Midbrain (tissue), 1 donor: ENCODE data around the gene RBFOX2.
"Not testable (repeated sequence)": the region's sequence is repeated elsewhere in the genome, so short reads cannot be mapped to it uniquely, and the experiment has no call there.

Experiments used
- DNase-seq: peaks from one replicate; lab custom pipeline; 2025; lab: John Stamatoyannopoulos, UW

Gene RBFOX2

GRCh38 chr22:36042240-36042639 lies 13.6 kb upstream of the RBFOX2 start:
- no peak for DNase-seq

- no peak for DNase-seq
Observed at GRCh38 chr22:36039125-36039524, 10.5 kb upstream of the RBFOX2 start.

GRCh38 chr22:36037102-36037758 lies 8.6 kb upstream of the RBFOX2 start:
- DNase-seq: no peak

GRCh38 chr22:36036167-36036624 lies 7.6 kb upstream of the RBFOX2 start:
- DNase-seq: no peak

- no peak for DNase-seq
Observed at GRCh38 chr22:36032611-36033010, 4.0 kb upstream of the RBFOX2 start.

- DNase-seq: no peak
Observed at GRCh38 chr22:36029406-36029755, 757 bp upstream of the RBFOX2 start.

- DNase-seq: peak; percentile 50
Observed at GRCh38 chr22:36027935-36028645, 534 bp downstream of the RBFOX2 start.

GRCh38 chr22:36027579-36027934 lies 1.1 kb downstream of the RBFOX2 start:
- DNase-seq: peak; percentile 33

- peak; percentile 9 for DNase-seq
Observed at GRCh38 chr22:36026741-36027140, 1.9 kb downstream of the RBFOX2 start.

- no peak for DNase-seq
Observed at GRCh38 chr22:36022697-36023096, 5.9 kb downstream of the RBFOX2 start.

- no peak for DNase-seq
Observed at GRCh38 chr22:36022162-36022561, 6.5 kb downstream of the RBFOX2 start.

- no peak for DNase-seq
Observed at GRCh38 chr22:36021606-36022153, 6.9 kb downstream of the RBFOX2 start.

GRCh38 chr22:36020865-36021264 lies 7.8 kb downstream of the RBFOX2 start:
- DNase-seq: not testable (repeated sequence)

GRCh38 chr22:36017651-36018091 lies 11.0 kb downstream of the RBFOX2 start:
- no peak for DNase-seq

- DNase-seq: no peak
Observed at GRCh38 chr22:36016684-36017083, 11.9 kb downstream of the RBFOX2 start.

GRCh38 chr22:36015811-36016529 lies 12.7 kb downstream of the RBFOX2 start:
- DNase-seq: no peak

- no peak for DNase-seq
Observed at GRCh38 chr22:36015155-36015810, 13.3 kb downstream of the RBFOX2 start.

GRCh38 chr22:36014546-36015074 lies 14.0 kb downstream of the RBFOX2 start:
- DNase-seq: no peak

- no peak for DNase-seq
Observed at GRCh38 chr22:36012332-36012731, 16.3 kb downstream of the RBFOX2 start.

GRCh38 chr22:36010882-36011281 lies 17.7 kb downstream of the RBFOX2 start:
- no peak for DNase-seq

- DNase-seq: no peak
Observed at GRCh38 chr22:36010090-36010489, 18.5 kb downstream of the RBFOX2 start.

GRCh38 chr22:36009085-36009484 lies 19.5 kb downstream of the RBFOX2 start:
- DNase-seq: no peak
